ENCODE measurements around the gene ICAM5. TPM values are rescaled to one million over a fixed set of nuclear protein-coding genes. Genes with fewer than 3 reads are reported as not detected.
A peak's percentile ranks its signal among the peaks of the same experiment; 100 is the strongest.

Gene ICAM5
- total RNA-seq, 4 donors from 2014 or later: 0.23 to 0.45 (median 0.37) TPM

DNA sequence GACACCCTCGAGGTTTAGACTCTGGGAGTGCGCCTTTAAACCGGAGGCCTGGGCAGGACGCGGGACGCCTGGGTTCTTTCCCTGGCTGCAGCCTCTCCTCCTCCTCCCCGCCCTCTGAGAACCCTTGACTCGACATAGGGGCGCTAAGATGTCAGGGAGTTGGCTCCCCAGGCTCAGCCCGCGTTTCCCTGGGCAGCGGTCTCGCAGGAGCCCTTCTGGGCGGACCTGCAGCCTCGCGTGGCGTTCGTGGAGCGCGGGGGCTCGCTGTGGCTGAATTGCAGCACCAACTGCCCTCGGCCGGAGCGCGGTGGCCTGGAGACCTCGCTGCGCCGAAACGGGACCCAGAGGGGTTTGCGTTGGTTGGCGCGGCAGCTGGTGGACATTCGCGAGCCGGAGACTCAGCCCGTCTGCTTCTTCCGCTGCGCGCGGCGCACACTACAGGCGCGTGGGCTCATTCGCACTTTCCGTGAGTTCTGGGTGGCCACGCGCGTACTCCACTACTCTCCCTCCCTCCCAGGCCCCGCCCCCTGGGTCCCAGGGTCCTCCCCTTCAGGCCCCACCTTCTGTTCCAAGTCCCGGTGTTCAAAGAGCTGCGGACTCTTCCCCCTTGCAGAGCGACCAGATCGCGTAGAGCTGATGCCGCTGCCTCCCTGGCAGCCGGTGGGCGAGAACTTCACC is 1.3 kb downstream of the ICAM5 start:
- DNase-seq (ENCODE audit: extremely low spot score): no peak
- peaks cover 70 to 99% (median 91%) of the 10 kb centered on the region in 4 donors for H3K4me1 ChIP-seq
- intact Hi-C loops (cut with DNase I): no loop called here
- peaks cover 16 to 98% (median 91%) of the 10 kb centered on the region in 4 donors for H3K27me3 ChIP-seq
- H3K4me3 ChIP-seq: peak overlapping the region; percentile 39 to 60 (median 47)
- H3K27ac ChIP-seq (replicated peaks in 1 of 4): no peak overlapping the region
- peaks cover 0 to 1% (median 0%) of the 10 kb centered on the region in 4 donors for H3K36me3 ChIP-seq
- H3K9me3 ChIP-seq: no peaks in the 10 kb centered on the region
- TF ChIP-seq POLR2A (IDR thresholded peaks at IDR 0.05; ENCODE audit: low read depth) (no peak), EP300 (IDR thresholded peaks at IDR 0.05) (no peak), POLR2AphosphoS5 (IDR thresholded peaks at IDR 0.05) (no peak), CTCF (IDR thresholded peaks at IDR 0.05) (no peak)
- 2% methylated on average over 27 of the region's 57 CpGs for WGBS

GRCh38 chr19:10291554-10292205 is 1.9 kb downstream of the ICAM5 start:
- Histone ChIP-seq H3K27me3 (peaks cover 16 to 100% (median 96%) of the 10 kb centered on the region in 4 donors), H3K4me3 (peak overlapping the region; percentile 39 to 60 (median 47)), H3K27ac (replicated peaks in 1 of 4) (peak overlapping the region in 1 of 4 donors; percentile 22), H3K9me3 (no peaks in the 10 kb centered on the region), H3K4me1 (peaks cover 65 to 96% (median 91%) of the 10 kb centered on the region in 4 donors), H3K36me3 (no peaks in the 10 kb centered on the region)
- intact Hi-C loops (cut with DNase I): no loop called here
- DNase-seq (ENCODE audit: extremely low spot score): no peak
- WGBS: 2% methylated on average over 28 of the region's 49 CpGs
- TF ChIP-seq POLR2A (IDR thresholded peaks at IDR 0.05; ENCODE audit: low read depth): no peak
- TF ChIP-seq EP300 (IDR thresholded peaks at IDR 0.05): no peak
- TF ChIP-seq CTCF (IDR thresholded peaks at IDR 0.05): no peak
- no peak for TF ChIP-seq POLR2AphosphoS5 (IDR thresholded peaks at IDR 0.05)

DNA sequence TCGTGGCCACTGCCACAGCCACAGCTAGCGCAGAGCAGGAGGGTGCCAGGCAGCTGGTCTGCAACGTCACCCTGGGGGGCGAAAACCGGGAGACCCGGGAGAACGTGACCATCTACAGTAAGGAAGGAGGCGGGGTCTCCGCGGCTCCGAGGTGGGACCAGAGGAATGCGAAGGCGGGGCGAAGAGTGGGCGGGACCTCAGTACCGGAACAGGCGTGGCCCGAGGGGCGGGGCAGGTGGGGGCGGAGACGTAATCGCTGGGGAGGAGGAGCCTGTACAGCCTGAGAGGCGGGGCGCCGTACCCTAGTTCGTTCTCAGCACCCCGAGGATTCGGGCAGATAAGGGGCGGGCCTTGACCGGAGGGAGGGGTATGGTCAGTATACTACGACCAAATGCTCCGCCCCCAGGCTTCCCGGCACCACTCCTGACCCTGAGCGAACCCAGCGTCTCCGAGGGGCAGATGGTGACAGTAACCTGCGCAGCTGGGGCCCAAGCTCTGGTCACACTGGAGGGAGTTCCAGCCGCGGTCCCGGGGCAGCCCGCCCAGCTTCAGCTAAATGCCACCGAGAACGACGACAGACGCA is 2.5 kb downstream of the ICAM5 start:
- no peak for DNase-seq (ENCODE audit: extremely low spot score)
- 0% methylated on average over 20 of the region's 45 CpGs for WGBS
- Histone ChIP-seq H3K27ac (replicated peaks in 1 of 4) (peak overlapping the region in 1 of 4 donors; percentile 30), H3K4me3 (peak overlapping the region; percentile 39 to 60 (median 47)), H3K36me3 (no peaks in the 10 kb centered on the region), H3K27me3 (peaks cover 16 to 100% (median 96%) of the 10 kb centered on the region in 4 donors), H3K9me3 (no peaks in the 10 kb centered on the region), H3K4me1 (peaks cover 59 to 89% (median 85%) of the 10 kb centered on the region in 4 donors)
- intact Hi-C loops (cut with DNase I): no loop called here
- TF ChIP-seq CTCF (IDR thresholded peaks at IDR 0.05): no peak

DNA sequence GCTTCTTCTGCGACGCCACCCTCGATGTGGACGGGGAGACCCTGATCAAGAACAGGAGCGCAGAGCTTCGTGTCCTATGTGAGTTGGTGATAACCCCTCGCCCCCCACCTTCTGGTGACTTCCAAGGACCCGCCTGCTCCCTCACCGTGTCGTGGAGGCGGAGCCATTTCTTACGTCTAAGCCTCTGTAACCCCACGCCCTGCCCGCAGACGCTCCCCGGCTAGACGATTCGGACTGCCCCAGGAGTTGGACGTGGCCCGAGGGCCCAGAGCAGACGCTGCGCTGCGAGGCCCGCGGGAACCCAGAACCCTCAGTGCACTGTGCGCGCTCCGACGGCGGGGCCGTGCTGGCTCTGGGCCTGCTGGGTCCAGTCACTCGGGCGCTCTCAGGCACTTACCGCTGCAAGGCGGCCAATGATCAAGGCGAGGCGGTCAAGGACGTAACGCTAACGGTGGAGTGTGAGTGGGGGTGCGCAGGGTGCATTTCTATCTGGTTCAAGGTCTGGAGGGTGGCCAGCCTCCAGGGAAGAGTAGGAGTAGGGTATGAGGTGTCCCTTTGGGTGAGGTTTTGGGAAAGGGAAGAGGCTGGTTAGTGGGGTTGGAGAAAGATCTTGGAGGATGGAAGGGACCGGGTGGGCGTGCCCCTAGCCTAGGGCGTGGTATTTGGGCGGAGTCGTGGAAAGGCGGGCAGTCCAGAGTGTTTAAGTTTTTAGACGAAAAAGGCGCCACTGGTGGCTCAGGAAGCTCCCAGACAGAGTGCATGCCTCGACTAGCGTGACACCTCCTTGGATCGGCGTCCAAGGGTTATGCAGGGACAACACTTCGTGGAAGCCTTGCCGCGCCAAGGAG is 3.3 kb downstream of the ICAM5 start:
- H3K36me3 ChIP-seq: no peaks in the 10 kb centered on the region
- H3K4me1 ChIP-seq: peaks cover 53 to 82% (median 78%) of the 10 kb centered on the region in 4 donors
- intact Hi-C loops (cut with DNase I): no loop called here
- H3K27me3 ChIP-seq: peaks cover 16 to 100% (median 89%) of the 10 kb centered on the region in 4 donors
- no peak for DNase-seq (ENCODE audit: extremely low spot score)
- H3K4me3 ChIP-seq: peak overlapping the region; percentile 39 to 60 (median 47)
- 20% methylated on average over 25 of the region's 56 CpGs for WGBS
- TF ChIP-seq EP300 (IDR thresholded peaks at IDR 0.05) (no peak), POLR2A (IDR thresholded peaks at IDR 0.05; ENCODE audit: low read depth) (no peak), CTCF (IDR thresholded peaks at IDR 0.05) (no peak), POLR2AphosphoS5 (IDR thresholded peaks at IDR 0.05) (no peak)
- H3K27ac ChIP-seq (replicated peaks in 1 of 4): peak overlapping the region in 1 of 4 donors; percentile 30
- no peaks in the 10 kb centered on the region for H3K9me3 ChIP-seq
